ENCODE results near the gene SEMA6C.
"Not testable (repeated sequence)": the region's sequence is repeated elsewhere in the genome, so short reads cannot be mapped to it uniquely, and the experiment has no call there.

The SEMA6C gene, protein sequence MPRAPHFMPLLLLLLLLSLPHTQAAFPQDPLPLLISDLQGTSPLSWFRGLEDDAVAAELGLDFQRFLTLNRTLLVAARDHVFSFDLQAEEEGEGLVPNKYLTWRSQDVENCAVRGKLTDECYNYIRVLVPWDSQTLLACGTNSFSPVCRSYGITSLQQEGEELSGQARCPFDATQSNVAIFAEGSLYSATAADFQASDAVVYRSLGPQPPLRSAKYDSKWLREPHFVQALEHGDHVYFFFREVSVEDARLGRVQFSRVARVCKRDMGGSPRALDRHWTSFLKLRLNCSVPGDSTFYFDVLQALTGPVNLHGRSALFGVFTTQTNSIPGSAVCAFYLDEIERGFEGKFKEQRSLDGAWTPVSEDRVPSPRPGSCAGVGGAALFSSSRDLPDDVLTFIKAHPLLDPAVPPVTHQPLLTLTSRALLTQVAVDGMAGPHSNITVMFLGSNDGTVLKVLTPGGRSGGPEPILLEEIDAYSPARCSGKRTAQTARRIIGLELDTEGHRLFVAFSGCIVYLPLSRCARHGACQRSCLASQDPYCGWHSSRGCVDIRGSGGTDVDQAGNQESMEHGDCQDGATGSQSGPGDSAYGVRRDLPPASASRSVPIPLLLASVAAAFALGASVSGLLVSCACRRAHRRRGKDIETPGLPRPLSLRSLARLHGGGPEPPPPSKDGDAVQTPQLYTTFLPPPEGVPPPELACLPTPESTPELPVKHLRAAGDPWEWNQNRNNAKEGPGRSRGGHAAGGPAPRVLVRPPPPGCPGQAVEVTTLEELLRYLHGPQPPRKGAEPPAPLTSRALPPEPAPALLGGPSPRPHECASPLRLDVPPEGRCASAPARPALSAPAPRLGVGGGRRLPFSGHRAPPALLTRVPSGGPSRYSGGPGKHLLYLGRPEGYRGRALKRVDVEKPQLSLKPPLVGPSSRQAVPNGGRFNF

GRCh38 chr1:151146412-151147131 lies at the start of gene SEMA6C:
Gene SEMA6C, minus strand, starts transcription at chr1:151146631. Its CDS starts 4,010 bp downstream, at chr1:151142621.
- DNase-seq, result peak; percentile 92

GRCh38 chr1:151194894-151195594 lies 48.6 kb upstream of the SEMA6C start:
- not testable (repeated sequence) for DNase-seq

GRCh38 chr1:151193856-151194255 lies 47.4 kb upstream of the SEMA6C start:
- no peak for DNase-seq

GRCh38 chr1:151193304-151193703 lies 46.9 kb upstream of the SEMA6C start:
- no peak for DNase-seq

GRCh38 chr1:151192047-151192446 lies 45.6 kb upstream of the SEMA6C start:
- no peak for DNase-seq

GRCh38 chr1:151189637-151190445 lies 43.4 kb upstream of the SEMA6C start, which contains the start of gene VPS72:
Gene VPS72, minus strand, starts transcription at chr1:151190197. Its CDS starts 76 bp downstream, at chr1:151190121.
- DNase-seq, result peak; percentile 93

- DNase-seq, result not testable (repeated sequence)
These were observed 42.2 kb upstream of the SEMA6C start for GRCh38 chr1:151188667-151189066.

DNA sequence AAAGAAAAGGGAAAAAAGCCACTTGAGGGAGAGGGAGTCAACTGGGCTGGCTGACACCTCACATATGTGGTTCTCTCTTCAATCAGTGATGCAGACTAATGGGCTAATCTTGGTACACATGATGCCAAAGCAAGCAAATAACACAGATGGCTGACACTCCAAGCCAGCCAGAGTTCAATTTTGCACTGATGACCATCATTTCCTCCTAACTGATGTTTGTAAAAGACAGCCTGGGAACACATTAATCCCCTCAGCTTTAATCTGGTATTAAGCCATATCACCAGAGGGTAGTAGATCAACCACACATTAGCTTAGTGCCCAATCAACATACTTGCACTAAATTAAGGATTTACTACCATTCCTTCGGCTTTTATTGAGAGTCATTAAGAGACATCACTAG lies 40.8 kb upstream of the SEMA6C start:
- no peak for DNase-seq

- DNase-seq, result no peak
These were observed 37.8 kb upstream of the SEMA6C start for GRCh38 chr1:151184211-151184610.

DNA sequence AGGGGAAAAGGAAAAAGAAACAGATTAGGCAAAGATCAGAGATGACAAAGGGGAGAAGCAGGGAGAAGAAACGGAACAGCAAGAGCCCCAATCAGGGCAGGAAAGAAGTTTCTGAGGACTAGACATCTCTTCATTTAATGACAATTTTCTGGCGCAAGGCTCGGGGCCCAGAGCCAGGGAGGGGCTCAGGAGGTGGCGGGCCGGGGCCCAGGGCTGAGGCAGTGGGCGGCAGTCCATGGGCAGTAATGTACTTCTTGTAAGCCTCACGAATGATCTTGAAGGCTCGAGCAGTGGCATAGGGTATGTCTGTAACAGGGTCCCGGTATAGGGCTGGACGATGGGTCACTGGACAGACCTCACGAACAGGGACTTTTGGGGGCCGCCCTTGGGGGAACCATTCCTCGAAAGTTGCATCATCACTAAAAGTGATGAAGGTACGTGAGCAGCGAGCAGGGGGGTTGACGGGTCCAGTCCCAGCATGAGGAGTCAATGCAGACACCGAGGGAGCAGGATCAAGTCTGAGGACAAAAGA lies 30.1 kb upstream of the SEMA6C start:
- DNase-seq, result no peak

- no peak for DNase-seq
These were observed 29.4 kb upstream of the SEMA6C start, which contains the start of gene TMOD4 for GRCh38 chr1:151175863-151176262. Gene TMOD4, minus strand, starts transcription at chr1:151175981. Its CDS starts 1,106 bp downstream, at chr1:151174875.

DNA sequence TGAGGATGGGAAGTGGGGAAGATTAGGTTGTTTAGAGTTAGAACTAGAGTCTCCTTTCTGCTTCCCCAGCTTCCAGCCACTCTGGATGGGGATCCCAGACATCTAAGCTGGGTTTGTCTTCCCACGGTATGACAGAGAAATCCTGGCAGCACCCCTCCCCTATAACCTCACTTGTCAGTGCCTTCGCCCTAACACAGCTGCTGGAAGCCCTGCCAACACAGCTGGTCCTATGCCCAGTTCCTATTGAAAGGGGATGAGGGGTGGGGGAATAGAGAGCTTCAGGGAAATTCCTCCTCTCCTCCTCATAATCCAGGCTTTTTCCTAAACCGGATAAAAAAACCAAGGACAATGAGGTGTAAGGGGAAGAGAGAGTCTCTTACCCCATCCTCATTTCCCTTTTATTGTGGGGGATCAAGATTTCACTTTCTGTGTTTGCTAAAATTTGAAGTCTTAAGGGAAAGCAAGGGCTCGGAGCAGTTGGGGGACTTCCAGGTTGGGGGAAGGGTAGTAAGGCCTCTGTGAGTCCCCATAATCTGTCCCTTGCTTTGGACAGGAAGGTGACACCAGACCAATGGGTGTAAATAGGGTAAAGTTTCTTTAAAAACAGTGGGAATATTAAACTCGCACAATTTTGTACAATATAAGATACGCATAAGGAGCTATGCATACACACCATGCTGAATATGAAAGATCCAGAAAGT lies 28.8 kb upstream of the SEMA6C start:
- DNase-seq, result no peak

DNA sequence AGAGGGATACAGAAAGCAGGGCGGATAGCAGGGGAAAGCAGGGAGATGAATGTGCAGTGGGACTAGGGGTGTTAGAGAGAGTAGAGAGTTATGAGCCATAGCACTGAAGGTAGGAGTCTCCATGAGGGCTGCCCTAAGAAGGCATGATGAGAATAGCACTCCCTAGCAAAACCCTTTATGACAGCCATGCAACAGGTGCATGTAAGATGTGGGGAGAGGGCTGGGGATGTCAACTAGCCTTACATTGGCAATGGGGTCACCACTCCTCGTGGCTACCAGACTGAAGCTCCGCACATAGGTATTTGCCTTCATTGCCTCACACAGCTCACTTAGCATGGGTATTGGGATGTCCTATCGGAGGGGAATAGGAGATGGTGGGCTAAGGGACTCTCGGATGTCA lies 24.8 kb upstream of the SEMA6C start:
- DNase-seq, result no peak

DNA sequence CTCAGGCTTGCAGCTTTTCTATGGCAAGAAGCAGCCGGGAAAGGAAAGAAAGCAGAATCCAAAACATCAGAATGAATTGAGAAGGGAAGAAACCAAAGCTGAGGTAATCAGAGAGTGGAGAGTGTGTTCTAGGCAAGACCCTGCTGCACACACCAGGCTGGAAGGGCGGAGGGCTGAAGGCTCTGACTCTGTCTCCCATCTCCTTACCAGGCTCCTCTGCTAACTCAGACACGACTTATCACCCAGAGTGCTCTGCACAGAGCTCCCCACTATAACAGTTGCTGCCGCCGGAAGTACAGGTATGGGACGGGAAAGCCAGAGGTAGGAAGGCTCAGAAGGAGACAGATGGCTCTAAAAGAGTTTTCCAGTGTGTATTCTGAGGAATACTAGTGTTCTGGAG lies 20.7 kb upstream of the SEMA6C start:
- no peak for DNase-seq

- no peak for DNase-seq
These were observed 20.1 kb upstream of the SEMA6C start for GRCh38 chr1:151166505-151166956.

DNA sequence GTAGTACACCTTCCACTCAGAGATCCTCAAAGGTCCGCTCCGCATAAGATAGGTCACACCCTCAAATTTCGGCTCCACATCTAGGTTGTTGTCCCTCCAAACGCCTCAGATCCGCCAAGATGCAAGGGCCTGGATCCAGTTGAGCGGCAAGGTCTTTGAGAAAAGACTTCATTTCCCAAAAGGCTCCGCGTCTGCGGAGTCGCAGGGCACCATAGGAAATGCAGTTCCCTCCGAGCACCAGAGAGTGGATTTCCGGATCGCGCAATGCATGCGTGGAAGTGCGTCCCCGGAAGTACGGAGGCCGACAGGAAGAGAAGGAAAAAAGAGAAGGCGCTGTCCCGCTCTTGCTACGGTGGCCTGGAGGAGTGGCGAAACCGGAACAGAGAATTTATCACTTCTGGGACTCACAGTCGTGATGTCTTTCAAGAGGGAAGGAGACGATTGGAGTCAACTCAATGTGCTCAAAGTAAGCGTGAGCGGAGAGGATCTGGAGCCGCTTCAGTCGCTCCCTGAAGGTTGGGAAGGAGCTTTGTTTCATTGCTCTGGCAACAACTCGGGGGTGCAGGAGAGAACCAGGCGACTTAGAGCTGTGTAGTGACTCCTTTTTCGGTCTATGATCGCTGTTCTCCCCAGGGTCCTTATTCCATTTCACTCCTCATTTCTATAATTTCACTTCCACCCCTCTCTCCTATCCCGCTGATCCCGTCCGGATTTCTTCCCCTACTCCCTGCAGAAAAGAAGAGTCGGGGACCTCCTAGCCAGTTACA lies 19.5 kb upstream of the SEMA6C start, which contains the start of the genes LYSMD1 and SCNM1:
Gene LYSMD1, minus strand, starts transcription at position 165 of the 767 bp plus-strand sequence. CDS start 644 bp downstream, outside the sequence.
Gene SCNM1, plus strand, starts transcription at position 407 of the 767 bp plus-strand sequence. Its CDS starts 9 bp downstream, at position 416.
- DNase-seq, result peak; percentile 98

GRCh38 chr1:151165281-151165737 lies 18.9 kb upstream of the SEMA6C start:
- DNase-seq, result no peak

- DNase-seq, result no peak
These were observed 18.4 kb upstream of the SEMA6C start for GRCh38 chr1:151164732-151165280.

DNA sequence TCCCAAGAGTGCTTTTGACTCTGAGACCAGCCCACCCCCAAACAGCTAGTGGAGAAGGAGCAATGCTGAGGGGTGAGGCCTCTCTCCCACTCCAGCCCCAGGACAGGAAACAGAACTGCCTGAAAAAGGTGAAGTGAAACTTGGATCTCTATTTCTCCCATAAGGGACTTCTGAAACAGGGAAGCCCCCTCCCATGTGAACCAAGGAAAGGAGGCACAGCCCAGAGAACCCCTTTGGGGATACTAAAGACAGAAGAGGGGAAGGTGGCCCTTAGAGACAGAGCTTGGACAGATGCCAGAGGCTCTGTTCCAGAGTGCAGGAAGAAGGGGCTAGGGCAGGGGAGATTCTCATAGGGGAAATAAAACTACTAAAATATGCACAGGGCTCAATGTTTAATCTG lies 12.9 kb upstream of the SEMA6C start:
- no peak for DNase-seq

Data from activated CD4-positive, alpha-beta T cell treated with anti-CD3 and anti-CD28 coated beads, Interleukin-10, Interleukin-2, amounts not matched to agents 100 ng/mL and 50 ng/mL, durations not matched to agents 16 hours and 8 hours (primary cell).